HEK293T (cell line): ENCODE results near the gene SLC25A39.
"Not testable (repeated sequence)": the region's sequence is repeated elsewhere in the genome, so short reads cannot be mapped to it uniquely, and the experiment has no call there.

Experiments
- CTCF ChIA-PET: fragments of 350-600 bp; formaldehyde crosslinking; extraction: SDS; loops from one replicate; lab custom pipeline; 2021; ENCODE audit warnings: antibody characterized with exemption, inconsistent platforms; lab: Yijun Ruan, JAX
- POLR2A ChIA-PET: fragments of 350-600 bp; formaldehyde crosslinking; extraction: SDS; loops from one replicate; lab custom pipeline; 2020; ENCODE audit warnings: antibody characterized with exemption, inconsistent platforms; lab: Yijun Ruan, JAX
- DNase-seq: peaks from one replicate; pipeline ENCODE4 v3.0.0; 2012; ENCODE audit warnings: mixed read lengths; ENCODE audit errors: extremely low spot score
- ARNT ChIP-seq: fragments of 450-650 bp; IDR thresholded peaks from 2 replicates; pipeline ENCODE4 v1.6.1; 2017; ENCODE audit warnings: mild to moderate bottlenecking
- BHLHE40 ChIP-seq: fragments of 450-650 bp; IDR thresholded peaks from 2 replicates; pipeline ENCODE4 v1.6.1; 2016; ENCODE audit warnings: mild to moderate bottlenecking, moderate library complexity, borderline replicate concordance
- CTBP1 ChIP-seq: fragments of 450-650 bp; IDR thresholded peaks from 2 replicates; pipeline ENCODE4 v1.6.1; 2016; ENCODE audit warnings: borderline replicate concordance
- ELF4 ChIP-seq: fragments of 450-650 bp; IDR thresholded peaks from 2 replicates; pipeline ENCODE4 v1.6.1; 2017; ENCODE audit warnings: antibody characterized with exemption
- FOXA1 ChIP-seq: fragments of 450-650 bp; IDR thresholded peaks from 2 replicates; pipeline ENCODE4 v1.6.1; 2016; ENCODE audit warnings: mild to moderate bottlenecking
- FOXK2 ChIP-seq: fragments of 450-650 bp; IDR thresholded peaks from 2 replicates; pipeline ENCODE4 v1.6.1; 2016; ENCODE audit warnings: mild to moderate bottlenecking
- FOXM1 ChIP-seq: fragments of 450-650 bp; IDR thresholded peaks from 2 replicates; pipeline ENCODE4 v1.6.1; 2017; ENCODE audit warnings: mild to moderate bottlenecking, borderline replicate concordance
- HDGF ChIP-seq: fragments of 450-650 bp; IDR thresholded peaks from 2 replicates; pipeline ENCODE4 v1.6.1; 2017; ENCODE audit warnings: antibody characterized with exemption, borderline replicate concordance
- L3MBTL2 ChIP-seq: fragments of 450-650 bp; conservative IDR thresholded peaks from 2 replicates; pipeline ENCODE4 v1.6.1; 2016; ENCODE audit warnings: mild to moderate bottlenecking
- LEF1 ChIP-seq: fragments of 450-650 bp; IDR thresholded peaks from 2 replicates; pipeline ENCODE4 v1.6.1; 2017; ENCODE audit warnings: mild to moderate bottlenecking, borderline replicate concordance
- NFRKB ChIP-seq: fragments of 450-650 bp; IDR thresholded peaks from 2 replicates; pipeline ENCODE4 v1.6.1; 2016; ENCODE audit warnings: mild to moderate bottlenecking, moderate library complexity
- PKNOX1 ChIP-seq: fragments of 450-650 bp; IDR thresholded peaks from 2 replicates; pipeline ENCODE4 v1.6.1; 2016
- SP1 ChIP-seq: fragments of 450-650 bp; IDR thresholded peaks from 2 replicates; pipeline ENCODE4 v1.6.1; 2017
- SUZ12 ChIP-seq: fragments of 450-650 bp; IDR thresholded peaks from 2 replicates; pipeline ENCODE4 v1.6.1; 2016; ENCODE audit warnings: mild to moderate bottlenecking
- TARDBP ChIP-seq: fragments of 450-650 bp; IDR thresholded peaks from 2 replicates; pipeline ENCODE4 v1.6.1; 2016
- ZNF384 ChIP-seq: fragments of 450-650 bp; IDR thresholded peaks from 2 replicates; pipeline ENCODE4 v1.6.1; 2016

The SLC25A39 gene

GRCh38 chr17:44335968-44336367 lies 11.3 kb upstream of the SLC25A39 start:
- POLR2A ChIA-PET = interaction anchor here (0.9 kb wide), 1 partner anchor 9 kb away, joined by 3 read pairs; the partner anchor contains the start of gene GRN
- TF ChIP-seq TARDBP (no peak), HDGF (no peak), CTBP1 (no peak), LEF1 (no peak), FOXM1 (no peak), SUZ12 (no peak), ZNF384 (no peak), ELF4 (no peak), FOXA1 (no peak), ARNT (no peak), SP1 (no peak), NFRKB (no peak), L3MBTL2 (no peak)
- CTCF ChIA-PET = interaction anchor here (0.6 to 1.0 kb wide), 2 partner anchors 10 to 24 kb away, joined by 3 to 5 read pairs; no protein-coding TSS in a partner anchor
- no peak for DNase-seq

DNA sequence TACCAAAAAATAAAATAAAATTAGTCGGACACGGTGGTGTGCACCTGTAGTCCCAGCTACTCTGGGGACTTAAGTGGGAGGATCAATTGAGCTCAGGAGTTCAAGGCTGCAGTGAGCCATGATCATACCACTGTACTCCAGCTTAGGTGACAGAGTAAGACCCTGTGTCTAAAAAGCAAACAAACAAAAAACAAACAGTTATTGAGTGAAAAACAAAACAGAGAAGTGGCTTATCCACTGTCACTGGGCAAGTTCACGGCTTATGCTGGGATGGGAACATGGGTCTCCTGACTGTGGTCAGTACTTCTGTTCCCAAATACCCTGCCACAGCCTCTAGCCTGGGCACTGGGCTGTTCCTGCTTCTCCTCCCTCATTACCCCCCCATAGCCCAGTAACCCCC lies 10.9 kb upstream of the SLC25A39 start:
- no peak for DNase-seq

GRCh38 chr17:44334727-44335126 lies 10.1 kb upstream of the SLC25A39 start:
- POLR2A ChIA-PET = interaction anchor here (1.8 kb wide), 1 partner anchor 10 kb away, joined by 9 read pairs; the partner anchor contains the start of gene GRN
- TF ChIP-seq BHLHE40 = no peak
- no peak for TF ChIP-seq CTBP1
- no peak for TF ChIP-seq TARDBP
- TF ChIP-seq ARNT = no peak
- TF ChIP-seq ZNF384 = no peak
- no peak for TF ChIP-seq FOXA1
- CTCF ChIA-PET = interaction anchor here (0.6 kb wide), 1 partner anchor 744 kb away, joined by 3 read pairs; no protein-coding TSS in a partner anchor
- DNase-seq = no peak

More for the DNA sequence above, 10.9 kb upstream of the SLC25A39 start:
- ChIA-PET POLR2A (interaction anchor here (0.9 kb wide), 1 partner anchor 10 kb away, joined by 3 read pairs; the partner anchor contains the start of gene GRN), CTCF (interaction anchor here (0.6 to 1.0 kb wide), 3 partner anchors 10 to 743 kb away, joined by 3 to 5 read pairs (median 3); no protein-coding TSS in a partner anchor)
- no peak for TF ChIP-seq HDGF
- no peak for TF ChIP-seq LEF1
- TF ChIP-seq FOXA1 = no peak
- TF ChIP-seq FOXK2 = no peak
- TF ChIP-seq PKNOX1 = no peak
- TF ChIP-seq CTBP1 = no peak

- TF ChIP-seq LEF1 (no peak), L3MBTL2 (no peak), TARDBP (no peak), SUZ12 (no peak), SP1 (no peak), NFRKB (no peak), PKNOX1 (no peak), HDGF (no peak), FOXK2 (no peak), CTBP1 (no peak), FOXA1 (no peak), ZNF384 (no peak), ELF4 (no peak), ARNT (no peak), FOXM1 (no peak), BHLHE40 (no peak)
- ChIA-PET POLR2A (interaction anchor here (1.8 kb wide), 1 partner anchor 11 kb away, joined by 9 read pairs; the partner anchor contains the start of gene GRN), CTCF (interaction anchor here (3.9 kb wide), 1 partner anchor 11 kb away, joined by 28 read pairs; the partner anchor contains the start of gene GRN)
- DNase-seq = no peak
Measured at GRCh38 chr17:44334315-44334714, 9.7 kb upstream of the SLC25A39 start.

DNA sequence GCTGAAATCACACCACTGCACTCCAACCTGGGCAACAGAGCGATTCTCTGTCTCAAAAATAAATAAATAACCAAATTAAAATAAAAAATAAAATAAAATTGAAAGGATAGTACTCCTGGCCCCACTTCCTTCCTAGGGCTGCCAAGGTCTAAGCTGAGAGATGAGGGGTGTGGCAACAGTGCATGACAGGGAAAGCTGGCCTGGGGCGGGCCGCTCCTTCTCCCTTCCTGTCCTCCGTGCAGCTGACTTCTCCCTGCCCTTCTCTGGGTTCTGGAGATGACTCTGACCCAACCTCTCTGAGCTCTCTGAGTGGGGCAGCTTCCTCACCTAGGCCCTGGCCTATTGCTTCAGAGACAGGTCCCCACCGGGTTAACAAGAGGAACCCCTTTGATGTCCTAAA lies 8.7 kb upstream of the SLC25A39 start:
- TF ChIP-seq SP1 (no peak), FOXK2 (no peak), LEF1 (no peak), L3MBTL2 (no peak), CTBP1 (no peak), ARNT (no peak), BHLHE40 (no peak), TARDBP (no peak)
- ChIA-PET POLR2A (interaction anchor here (1.8 kb wide), 1 partner anchor 12 kb away, joined by 9 read pairs; the partner anchor contains the start of gene GRN), CTCF (interaction anchor here (3.9 kb wide), 1 partner anchor 11 kb away, joined by 28 read pairs; the partner anchor contains the start of gene GRN)
- no peak for DNase-seq

GRCh38 chr17:44331249-44331760 lies 6.7 kb upstream of the SLC25A39 start:
- ChIA-PET POLR2A (interaction anchor here (1.6 to 1.9 kb wide), 2 partner anchors 14 to 122 kb away, joined by 6 to 9 read pairs; partner anchors contain the start of gene GRN), CTCF (interaction anchor here (0.7 to 3.9 kb wide), 12 partner anchors 10 to 485 kb away, joined by 3 to 28 read pairs (median 4); partner anchors contain the start of genes GRN, TMUB2 and UBTF)
- no peak for TF ChIP-seq ARNT
- TF ChIP-seq PKNOX1 = peak; percentile 86
- peak; percentile 72 for DNase-seq

GRCh38 chr17:44330263-44330662 lies 5.6 kb upstream of the SLC25A39 start:
- DNase-seq = not testable (repeated sequence)
- ChIA-PET CTCF (interaction anchor here (1.1 to 3.9 kb wide), 8 partner anchors 15 to 484 kb away, joined by 3 to 28 read pairs (median 4); partner anchors contain the start of genes GRN and UBTF), POLR2A (interaction anchor here (1.6 to 1.9 kb wide), 2 partner anchors 15 to 121 kb away, joined by 6 to 9 read pairs; partner anchors contain the start of gene GRN)

GRCh38 chr17:44329516-44329915 lies 4.9 kb upstream of the SLC25A39 start:
- CTCF ChIA-PET, DNase-seq: not testable (repeated sequence)
- POLR2A ChIA-PET = interaction anchor here (1.9 kb wide), 1 partner anchor 120 kb away, joined by 6 read pairs; no protein-coding TSS in a partner anchor
